IPS DF 4.7 (cell line): ENCODE data around the gene MEG3.

Source experiments
- DNase-seq: peaks from one replicate; pipeline ENCODE4 v3.0.0-alpha.2; 2013; ENCODE audit warnings: low spot score; ENCODE audit errors: extremely low read depth

Gene MEG3

DNA sequence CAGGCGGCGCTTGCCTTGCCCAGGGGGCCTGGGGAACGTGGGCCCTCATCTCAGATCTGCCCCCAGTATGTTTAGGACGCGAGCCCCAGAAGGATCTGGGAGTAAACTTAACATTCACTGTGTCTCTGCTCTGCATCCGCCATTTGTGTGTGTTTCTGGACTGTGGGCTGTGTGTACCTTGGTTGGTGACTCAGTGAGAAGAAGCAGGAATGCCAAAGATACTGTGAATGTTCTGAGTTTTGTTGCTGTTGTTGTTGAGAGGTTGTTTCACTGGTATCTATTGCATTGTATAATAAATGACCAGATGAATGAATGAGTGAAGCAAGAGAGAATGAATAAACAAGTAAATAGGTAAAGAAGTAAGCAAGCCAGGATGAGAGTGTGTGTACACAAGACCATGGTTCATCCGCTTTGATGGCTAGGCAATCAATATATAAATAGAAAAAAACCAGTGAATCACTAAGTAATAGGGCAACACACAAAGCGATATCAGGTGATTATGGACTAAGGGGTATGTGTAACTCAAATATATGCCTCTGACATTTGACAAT, 20.5 kb downstream of the MEG3 start:
- DNase-seq = no peak

GRCh38 chr14:100849115-100849781, 23.3 kb downstream of the MEG3 start:
- no peak for DNase-seq

DNA sequence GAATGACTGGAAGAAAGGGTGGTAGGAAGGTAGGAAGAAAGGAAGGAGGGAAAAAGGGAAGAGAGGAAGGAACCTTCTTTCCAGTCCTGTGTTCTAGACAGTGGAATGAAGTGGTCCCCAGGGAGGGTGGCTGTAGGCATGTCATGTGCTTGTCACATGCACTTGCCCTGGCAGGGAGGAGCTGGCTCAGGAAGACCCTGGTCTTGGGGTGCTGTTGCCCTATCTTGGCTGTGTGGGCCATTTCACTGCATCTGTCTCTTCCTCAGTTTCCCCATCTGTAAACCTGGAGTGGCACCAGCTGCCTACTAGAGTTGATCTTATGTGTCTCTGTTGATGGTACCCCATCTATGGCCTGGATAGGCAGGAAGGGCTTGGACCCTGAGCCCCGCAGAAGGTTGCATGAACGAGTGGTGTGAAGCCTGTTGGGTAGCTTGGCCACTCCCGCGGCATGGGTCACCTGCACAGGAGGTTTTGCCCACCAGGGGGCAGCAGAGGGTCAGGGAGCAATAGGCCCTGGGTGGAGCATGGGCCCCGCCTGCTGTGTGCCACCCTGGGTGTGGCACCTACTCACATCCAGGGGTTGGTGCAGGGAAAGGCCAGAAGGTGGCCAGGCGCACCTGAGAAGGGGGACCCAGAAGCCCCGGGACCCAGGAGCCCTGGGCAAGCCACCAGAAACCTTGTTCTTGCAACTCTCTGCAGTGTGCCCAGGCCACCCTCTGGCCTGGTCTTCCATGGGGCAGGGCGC, 25.1 kb downstream of the MEG3 start:
- peak; percentile 38 for DNase-seq

- DNase-seq = no peak
These were observed 25.6 kb downstream of the MEG3 start for GRCh38 chr14:100851586-100851916.

- DNase-seq = no peak
These were observed 26.2 kb downstream of the MEG3 start for GRCh38 chr14:100851946-100852620.

- no peak for DNase-seq
These were observed 28.5 kb downstream of the MEG3 start for GRCh38 chr14:100854435-100854834.

GRCh38 chr14:100855256-100855930, 29.5 kb downstream of the MEG3 start:
- no peak for DNase-seq

GRCh38 chr14:100856056-100856950, 30.4 kb downstream of the MEG3 start:
- no peak for DNase-seq

- no peak for DNase-seq
These were observed 31.5 kb downstream of the MEG3 start for GRCh38 chr14:100857233-100857922.

DNA sequence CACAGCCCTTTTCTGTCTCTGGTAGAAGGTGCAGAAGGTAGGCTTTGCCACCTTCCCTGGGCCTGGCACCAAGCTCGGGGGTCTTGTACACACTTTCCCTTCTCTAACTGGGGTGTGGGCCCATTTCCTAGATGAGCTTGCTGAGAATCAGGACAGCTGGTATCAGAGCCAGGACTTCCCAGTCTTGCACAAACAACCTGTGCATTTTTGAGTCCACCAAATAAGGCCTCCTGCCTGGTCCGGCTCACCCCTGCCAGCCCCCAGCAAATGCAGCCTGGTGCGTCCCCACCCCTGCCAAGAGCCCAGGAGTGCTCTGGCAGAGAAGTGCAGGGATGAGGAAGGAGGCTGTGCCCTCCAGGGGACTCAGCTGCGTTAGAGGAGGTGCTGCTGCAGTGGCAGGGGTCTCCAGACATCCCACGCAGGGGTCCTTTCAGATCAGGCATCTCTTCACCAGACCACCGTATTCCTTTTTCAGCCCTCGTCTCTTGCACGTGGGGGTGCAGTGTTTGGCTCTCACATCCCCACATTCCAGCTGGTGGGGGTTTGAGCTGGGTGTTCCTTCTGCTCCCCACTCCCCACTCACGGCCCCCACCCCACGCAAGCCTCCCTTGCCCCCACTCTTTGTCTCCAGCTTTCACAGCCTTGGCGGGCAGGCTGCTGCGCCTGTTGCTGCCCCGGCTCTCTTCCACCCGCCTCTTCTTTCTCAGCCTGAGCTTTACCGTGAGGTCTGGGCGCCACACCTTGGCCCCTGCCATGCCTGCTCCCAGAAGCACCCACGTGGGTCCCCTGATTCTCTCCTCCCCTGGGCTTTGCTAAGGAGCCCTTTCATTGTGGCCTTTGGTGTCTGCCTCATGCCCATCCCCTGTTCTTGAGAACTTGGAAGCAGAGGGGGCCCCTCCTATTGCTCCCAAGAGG, 32.3 kb downstream of the MEG3 start:
- no peak for DNase-seq

GRCh38 chr14:100858838-100859220, 32.9 kb downstream of the MEG3 start:
- DNase-seq = no peak

GRCh38 chr14:100859781-100860180, 33.9 kb downstream of the MEG3 start:
- no peak for DNase-seq

GRCh38 chr14:100860556-100861187, 34.8 kb downstream of the MEG3 start:
- no peak for DNase-seq

- DNase-seq = no peak
These were observed 35.4 kb downstream of the MEG3 start for GRCh38 chr14:100861188-100861936.

DNA sequence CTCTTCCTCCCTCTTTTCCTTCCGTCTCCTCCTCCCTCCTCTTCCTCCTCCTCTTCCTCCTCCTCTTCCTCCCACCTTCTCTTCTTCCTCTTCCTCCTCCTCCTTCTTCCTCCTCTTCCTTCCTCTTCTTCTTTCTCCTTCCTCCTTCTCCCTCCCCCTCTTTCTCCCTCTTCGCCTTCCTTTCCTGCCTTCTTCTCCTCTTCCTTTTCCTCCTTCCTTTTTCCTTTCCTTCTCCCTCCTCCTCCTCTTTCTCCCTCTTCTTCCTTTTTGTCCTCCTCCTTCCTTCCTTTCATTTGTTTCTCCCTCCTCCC, 36.0 kb downstream of the MEG3 start:
- no peak for DNase-seq

- DNase-seq = no peak
These were observed 36.4 kb downstream of the MEG3 start for GRCh38 chr14:100862277-100862676.

DNA sequence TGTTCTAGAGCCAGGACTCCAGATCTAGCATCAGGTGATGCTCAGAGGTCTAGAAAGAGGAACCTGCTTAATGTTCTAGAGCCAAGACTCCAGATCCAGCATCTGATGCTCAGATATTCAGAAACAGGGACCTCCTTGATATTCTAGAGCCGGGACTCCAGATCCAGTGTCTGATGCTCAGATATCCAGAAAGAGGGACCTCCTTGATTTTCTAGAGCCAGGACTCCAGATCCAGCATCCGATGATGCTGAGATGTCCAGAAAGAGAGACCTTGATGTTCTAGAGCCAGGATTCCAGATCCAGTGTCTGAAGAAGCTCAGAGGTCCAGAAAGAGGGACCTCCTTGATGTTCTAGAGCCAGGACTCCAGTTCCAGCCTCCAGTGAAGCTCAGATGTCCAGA, 36.9 kb downstream of the MEG3 start:
- DNase-seq = no peak

DNA sequence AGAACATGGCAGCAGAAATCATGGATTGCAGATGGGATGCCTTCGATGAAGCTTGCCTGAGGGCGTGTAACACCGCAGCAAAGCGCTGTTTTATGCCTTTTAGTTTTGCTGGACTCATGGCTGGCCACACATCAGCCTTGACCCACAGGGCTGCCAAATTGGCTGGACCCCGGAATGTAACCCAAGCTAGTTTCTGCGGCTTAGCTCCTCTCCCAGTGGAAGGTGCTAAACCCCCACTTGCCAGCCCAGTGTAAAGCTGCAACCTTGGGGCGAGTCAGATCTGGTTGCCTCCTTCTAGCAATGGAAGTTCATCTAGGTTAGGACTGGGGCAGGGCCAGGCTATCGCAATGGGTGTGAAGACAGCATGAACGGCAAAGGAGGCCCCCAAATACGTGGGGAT, 38.3 kb downstream of the MEG3 start:
- no peak for DNase-seq
